ENCODE measurements around the gene ATRIP.
"Not testable (repeated sequence)": the region's sequence is repeated elsewhere in the genome, so short reads cannot be mapped to it uniquely, and the experiment has no call there.

ATRIP gene

GRCh38 chr3:48439820-48440589, 6.5 kb upstream of the ATRIP start, which contains the start of the genes CCDC51 and TMA7:
CCDC51 (minus strand) TSS chr3:48440119; CDS start chr3:48435128, 4,991 bp downstream.
TMA7 (plus strand) TSS chr3:48440257; CDS start chr3:48440297, 40 bp downstream.
- DNase-seq, result peak; percentile 94

GRCh38 chr3:48440590-48440958, 6.0 kb upstream of the ATRIP start:
- DNase-seq, result no peak

- no peak for DNase-seq
Observed at GRCh38 chr3:48441940-48442339, 4.6 kb upstream of the ATRIP start.

- DNase-seq, result no peak
Observed at GRCh38 chr3:48445277-48445882, 1.2 kb upstream of the ATRIP start.

GRCh38 chr3:48446043-48446424, 503 bp upstream of the ATRIP start:
- DNase-seq, result no peak

DNA sequence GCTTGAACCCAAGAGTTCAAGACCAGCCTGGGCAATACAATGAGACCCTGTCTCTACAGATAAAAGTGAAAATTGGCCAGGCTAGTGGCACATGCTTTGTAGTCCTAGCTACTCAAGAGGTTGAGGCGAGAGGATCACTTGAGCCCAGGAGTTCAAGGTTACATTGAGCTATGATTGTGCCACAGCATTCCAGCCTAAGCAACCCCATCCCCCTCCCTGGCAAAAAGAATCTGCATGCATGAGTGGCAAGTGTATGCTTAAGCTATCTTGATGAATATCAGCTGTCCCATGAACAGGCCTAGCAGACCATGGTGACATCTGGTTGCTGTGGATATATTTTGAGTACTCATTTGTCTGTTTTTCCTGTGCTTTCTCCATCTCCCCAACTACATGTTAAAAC, 4.7 kb downstream of the ATRIP start:
- DNase-seq, result no peak

- no peak for DNase-seq
Observed at GRCh38 chr3:48456456-48456855, 9.9 kb downstream of the ATRIP start.

DNA sequence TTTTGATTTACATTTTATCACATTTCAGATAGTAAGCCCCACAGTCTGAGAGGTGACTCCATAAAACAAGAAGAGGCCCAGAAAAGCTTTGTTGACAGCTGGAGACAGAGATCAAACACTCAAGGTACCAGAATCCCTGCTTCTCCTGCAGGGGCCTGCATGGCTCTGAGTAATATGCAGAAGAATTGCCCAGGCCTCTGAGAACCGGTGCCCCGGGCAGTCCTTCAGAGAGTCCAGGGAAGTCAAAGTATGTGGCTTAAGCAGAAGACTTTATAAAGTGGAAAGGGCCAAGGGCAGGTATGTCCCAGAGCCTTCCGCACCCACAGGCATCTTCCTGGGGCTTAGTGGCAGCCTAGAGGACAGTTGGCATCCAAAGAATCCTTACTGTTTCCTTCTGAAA, 12.8 kb downstream of the ATRIP start:
- no peak for DNase-seq

DNA sequence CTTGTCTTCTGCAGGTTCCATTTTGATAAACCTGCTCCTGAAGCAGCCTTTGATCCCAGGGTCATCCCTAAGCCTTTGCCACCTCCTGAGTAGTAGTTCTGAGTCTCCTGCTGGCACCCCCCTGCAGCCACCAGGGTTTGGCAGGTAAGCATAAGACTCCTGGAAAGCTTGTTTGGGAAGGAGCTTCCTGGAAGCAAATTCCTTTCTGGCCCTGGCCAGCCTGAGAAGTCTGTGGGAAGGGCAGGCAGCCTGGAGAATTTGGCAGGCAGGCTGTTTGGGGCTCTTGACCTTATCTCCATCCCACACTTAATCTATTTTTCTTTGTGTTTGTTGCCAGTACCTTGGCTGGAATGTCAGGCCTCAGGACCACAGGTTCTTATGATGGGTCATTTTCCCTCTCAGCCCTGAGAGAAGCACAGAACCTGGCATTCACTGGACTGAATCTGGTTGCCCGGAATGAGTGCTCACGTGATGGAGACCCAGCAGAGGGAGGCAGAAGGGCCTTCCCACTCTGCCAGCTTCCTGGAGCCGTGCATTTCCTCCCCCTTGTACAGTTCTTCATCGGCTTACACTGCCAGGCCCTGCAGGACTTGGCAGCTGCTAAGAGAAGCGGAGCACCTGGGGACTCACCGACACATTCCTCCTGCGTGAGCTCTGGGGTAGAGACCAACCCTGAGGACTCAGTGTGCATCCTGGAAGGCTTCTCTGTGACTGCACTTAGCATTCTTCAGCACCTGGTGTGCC, 13.4 kb downstream of the ATRIP start:
- no peak for DNase-seq

DNA sequence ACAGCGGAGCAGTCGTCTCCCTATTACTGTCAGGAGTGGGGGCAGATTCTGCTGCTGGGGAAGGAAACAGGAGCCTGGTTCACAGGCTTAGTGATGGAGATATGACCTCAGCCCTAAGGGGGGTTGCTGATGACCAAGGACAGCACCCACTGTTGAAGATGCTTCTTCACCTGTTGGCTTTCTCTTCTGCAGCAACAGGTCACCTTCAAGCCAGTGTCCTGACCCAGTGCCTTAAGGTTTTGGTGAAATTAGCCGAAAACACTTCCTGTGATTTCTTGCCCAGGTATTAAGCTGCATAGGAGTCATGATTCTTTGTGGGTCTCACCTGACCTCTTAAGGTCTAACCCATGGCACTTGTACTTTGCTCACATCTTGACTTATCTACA, 14.0 kb downstream of the ATRIP start:
- DNase-seq, result no peak

DNA sequence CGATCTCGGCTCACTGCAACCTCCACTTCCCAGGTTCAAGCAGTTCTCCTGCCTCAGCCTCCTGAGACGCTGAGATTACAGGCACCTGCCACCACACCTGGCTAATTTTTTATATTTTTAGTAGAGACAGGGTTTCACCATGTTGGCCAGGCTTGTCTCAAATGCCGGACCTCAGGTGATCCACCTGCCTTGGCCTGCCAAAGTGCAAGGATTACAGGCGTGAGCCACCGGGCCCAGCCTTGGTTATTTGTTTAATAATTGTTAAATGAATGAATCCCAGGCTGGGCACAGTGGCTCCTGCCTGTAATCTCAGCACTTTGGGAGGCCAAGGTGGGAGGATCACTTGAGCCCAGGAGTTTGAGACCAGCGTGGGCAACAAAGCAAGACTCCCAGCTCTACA, 15.2 kb downstream of the ATRIP start:
- DNase-seq, result not testable (repeated sequence)

- DNase-seq, result no peak
Observed at GRCh38 chr3:48463703-48464102, 17.2 kb downstream of the ATRIP start.

- DNase-seq, result no peak
Observed at GRCh38 chr3:48464713-48465221, 18.2 kb downstream of the ATRIP start.

- DNase-seq, result no peak
Observed at GRCh38 chr3:48465237-48465530, 18.6 kb downstream of the ATRIP start.

GRCh38 chr3:48465531-48466378, 19.2 kb downstream of the ATRIP start:
- peak; percentile 100 for DNase-seq

GRCh38 chr3:48466386-48467109, 20.0 kb downstream of the ATRIP start:
- no peak for DNase-seq

GRCh38 chr3:48467110-48467454, 20.5 kb downstream of the ATRIP start:
- DNase-seq, result no peak

- no peak for DNase-seq
Observed at GRCh38 chr3:48467473-48468267, 21.1 kb downstream of the ATRIP start.

GRCh38 chr3:48468329-48468731, 21.8 kb downstream of the ATRIP start:
- DNase-seq, result no peak

- DNase-seq, result no peak
Observed at GRCh38 chr3:48469046-48469915, 22.7 kb downstream of the ATRIP start.

All from fibroblast of skin of scalp (primary cell).